ENCODE measurements around the gene KTN1.

GRCh38 chr14:55715889-55716288 lies 135.9 kb downstream of the KTN1 start:
- no peak for TF ChIP-seq CTCF (IDR thresholded peaks at IDR 0.05; ENCODE audit: borderline replicate concordance, extremely low read depth, low read length, poor library complexity, severe bottlenecking)
- TF ChIP-seq EZH2 (IDR thresholded peaks at IDR 0.05; ENCODE audit: borderline replicate concordance, low read depth, low read length, severe bottlenecking) = no peak
